NT2/D1 (cell line): ENCODE data around the gene ZNF516.

Experiments used
- SUZ12 ChIP-seq: IDR thresholded peaks from 2 replicates; pipeline ENCODE4 v1.6.1; 2011; ENCODE audit not compliant: insufficient read length, insufficient read depth; ENCODE audit errors: extremely low read depth
- YY1 ChIP-seq: IDR thresholded peaks from 2 replicates; pipeline ENCODE4 v1.6.1; 2011; ENCODE audit not compliant: insufficient read length, insufficient read depth
- ZNF274 ChIP-seq: IDR thresholded peaks from 2 replicates; pipeline ENCODE4 v1.6.1; 2011; ENCODE audit warnings: mild to moderate bottlenecking, low read depth, low read length

- TF ChIP-seq YY1 (no peak), ZNF274 (no peak), SUZ12 (no peak)
Observed at GRCh38 chr18:76394780-76395476, 100.1 kb downstream of the ZNF516 start.
